BLaER1 treated with 17β-estradiol and CSF1 and Interleukin-3, amounts not matched to agents 10 nM and 100 nM (cell line): ENCODE results near the gene SUN5.
A peak's percentile ranks its signal among the peaks of the same experiment; 100 is the strongest.
"Not testable (repeated sequence)": the region's sequence is repeated elsewhere in the genome, so short reads cannot be mapped to it uniquely, and the experiment has no call there.

Experiments
- H3K27ac ChIP-seq, 11 experiments: shearing (Covaris generic); formaldehyde crosslinking; 2 replicates each; pipeline ENCODE4 v1.8.1; 2022
- H3K27me3 ChIP-seq, 11 experiments: shearing (Covaris generic); formaldehyde crosslinking; 2 replicates each; pipeline ENCODE4 v1.8.1; 2022
- H3K36me3 ChIP-seq, 11 experiments: shearing (Covaris generic); formaldehyde crosslinking; 2 replicates each; pipeline ENCODE4 v1.8.1; 2022
- H3K4me1 ChIP-seq, 10 experiments: shearing (Covaris generic); formaldehyde crosslinking; 2 replicates each; pipeline ENCODE4 v1.8.1; 2022
- H3K4me2 ChIP-seq, 11 experiments: shearing (Covaris generic); formaldehyde crosslinking; 2 replicates each; pipeline ENCODE4 v1.8.1; 2022
- H3K4me3 ChIP-seq, 10 experiments: shearing (Covaris generic); formaldehyde crosslinking; 2 replicates each; pipeline ENCODE4 v1.8.1; 2022
- H3K9ac ChIP-seq, 11 experiments: shearing (Covaris generic); formaldehyde crosslinking; 2 replicates each; pipeline ENCODE4 v1.8.1; 2022
- H3K9me3 ChIP-seq, 11 experiments: shearing (Covaris generic); formaldehyde crosslinking; replicated peaks in 1 of 11; 2 replicates each; pipeline ENCODE4 v1.8.1; 2022
- H4K20me1 ChIP-seq, 11 experiments: shearing (Covaris generic); formaldehyde crosslinking; 2 replicates each; pipeline ENCODE4 v1.8.1; 2022
- Cebpa-rat ChIP-seq, 11 experiments: shearing (Covaris generic); IDR thresholded peaks; 2 replicates each; pipeline ENCODE4 v1.8.1; 2022

The SUN5 gene

GRCh38 chr20:32959351-32960221 lies 44.6 kb downstream of the SUN5 start:
- no peak overlapping the region for H3K27ac ChIP-seq
- H3K4me1 ChIP-seq = peaks cover 0 to 17% (median 9%) of the 10 kb centered on the region in 10 experiments; a peak in 10 of 20 replicates
- H3K4me2 ChIP-seq = no peak overlapping the region
- H4K20me1 ChIP-seq = no peaks in the 10 kb centered on the region
- H3K4me3 ChIP-seq = no peak overlapping the region
- peaks cover 0 to 5% (median 0%) of the 10 kb centered on the region in 11 experiments; a peak in 1 of 22 replicates for H3K36me3 ChIP-seq
- TF ChIP-seq Cebpa-rat (IDR thresholded peaks at IDR 0.05) = no peak
- H3K9ac ChIP-seq = no peak overlapping the region
- H3K9me3 ChIP-seq = peaks cover 37 to 43% (median 39%) of the 10 kb centered on the region in 11 experiments
- H3K27me3 ChIP-seq = no peaks in the 10 kb centered on the region

GRCh38 chr20:32958574-32958973 lies 45.7 kb downstream of the SUN5 start:
- Histone ChIP-seq H3K4me2 (no peak overlapping the region), H3K9ac (no peak overlapping the region), H4K20me1 (no peaks in the 10 kb centered on the region), H3K9me3 (peaks cover 44 to 52% (median 48%) of the 10 kb centered on the region in 11 experiments), H3K36me3 (peaks cover 0 to 5% (median 0%) of the 10 kb centered on the region in 11 experiments; a peak in 1 of 22 replicates), H3K27ac (no peak overlapping the region), H3K4me1 (peaks cover 0 to 9% (median 5%) of the 10 kb centered on the region in 10 experiments; a peak in 8 of 20 replicates), H3K27me3 (no peaks in the 10 kb centered on the region), H3K4me3 (no peak overlapping the region)
- no peak for TF ChIP-seq Cebpa-rat (IDR thresholded peaks at IDR 0.05)

GRCh38 chr20:32957459-32957858 lies 46.8 kb downstream of the SUN5 start:
- Histone ChIP-seq H3K9ac (no peak overlapping the region), H3K27ac (no peak overlapping the region), H4K20me1 (no peaks in the 10 kb centered on the region), H3K27me3 (no peaks in the 10 kb centered on the region), H3K4me3 (no peak overlapping the region), H3K9me3 (peaks cover 44 to 52% (median 48%) of the 10 kb centered on the region in 11 experiments), H3K36me3 (peaks cover 0 to 5% (median 0%) of the 10 kb centered on the region in 11 experiments; a peak in 1 of 22 replicates), H3K4me1 (no peaks in the 10 kb centered on the region), H3K4me2 (no peak overlapping the region)
- no peak for TF ChIP-seq Cebpa-rat (IDR thresholded peaks at IDR 0.05)

GRCh38 chr20:32950539-32950938 lies 53.7 kb downstream of the SUN5 start:
- H3K27ac ChIP-seq, H3K9ac ChIP-seq, H4K20me1 ChIP-seq, H3K36me3 ChIP-seq, H3K4me3 ChIP-seq, H3K27me3 ChIP-seq: not testable (repeated sequence)
- H3K9me3 ChIP-seq = peaks cover 14 to 20% (median 19%) of the 10 kb centered on the region in 11 experiments
- peak overlapping the region in 6 of 11 experiments; percentile 11 to 37 (median 27); a peak in 7 of 22 replicates for H3K4me2 ChIP-seq
- peaks cover 0 to 14% (median 4%) of the 10 kb centered on the region in 10 experiments; a peak in 10 of 20 replicates for H3K4me1 ChIP-seq

- TF ChIP-seq Cebpa-rat (IDR thresholded peaks at IDR 0.05) = no peak
- Histone ChIP-seq H3K36me3 (no peaks in the 10 kb centered on the region), H3K27ac (no peak overlapping the region), H3K9me3 (peaks cover 0 to 9% (median 5%) of the 10 kb centered on the region in 11 experiments; a peak in 7 of 22 replicates), H3K9ac (no peak overlapping the region), H3K4me1 (peaks cover 0 to 14% (median 4%) of the 10 kb centered on the region in 10 experiments; a peak in 10 of 20 replicates), H3K4me3 (no peak overlapping the region), H4K20me1 (no peaks in the 10 kb centered on the region), H3K27me3 (no peaks in the 10 kb centered on the region), H3K4me2 (no peak overlapping the region)
Measured at GRCh38 chr20:32946629-32947028, 57.6 kb downstream of the SUN5 start.

GRCh38 chr20:32945710-32946221 lies 58.5 kb downstream of the SUN5 start:
- Histone ChIP-seq H3K27me3 (no peaks in the 10 kb centered on the region), H3K9ac (no peak overlapping the region), H3K36me3 (no peaks in the 10 kb centered on the region), H3K4me1 (peaks cover 0 to 9% (median 3%) of the 10 kb centered on the region in 10 experiments; a peak in 10 of 20 replicates), H3K4me3 (no peak overlapping the region), H3K9me3 (peaks cover 0 to 16% (median 9%) of the 10 kb centered on the region in 11 experiments; a peak in 16 of 22 replicates), H3K4me2 (no peak overlapping the region), H4K20me1 (no peaks in the 10 kb centered on the region), H3K27ac (no peak overlapping the region)
- no peak for TF ChIP-seq Cebpa-rat (IDR thresholded peaks at IDR 0.05)

- no peak overlapping the region for H3K27ac ChIP-seq
- H3K9me3 ChIP-seq = peaks cover 0 to 19% (median 12%) of the 10 kb centered on the region in 11 experiments; a peak in 16 of 22 replicates
- no peak overlapping the region for H3K9ac ChIP-seq
- no peaks in the 10 kb centered on the region for H3K36me3 ChIP-seq
- H3K4me3 ChIP-seq = no peak overlapping the region
- H3K4me1 ChIP-seq = no peaks in the 10 kb centered on the region
- H3K4me2 ChIP-seq = no peak overlapping the region
- no peaks in the 10 kb centered on the region for H3K27me3 ChIP-seq
- no peaks in the 10 kb centered on the region for H4K20me1 ChIP-seq
- no peak for TF ChIP-seq Cebpa-rat (IDR thresholded peaks at IDR 0.05)
Measured at GRCh38 chr20:32943490-32944052, 60.7 kb downstream of the SUN5 start.

- Histone ChIP-seq H3K4me2 (no peak overlapping the region; a peak in 1 of 22 replicates), H3K27ac (no peak overlapping the region), H3K36me3 (no peaks in the 10 kb centered on the region), H3K27me3 (no peaks in the 10 kb centered on the region), H3K9ac (no peak overlapping the region), H3K4me3 (no peak overlapping the region), H4K20me1 (no peaks in the 10 kb centered on the region), H3K9me3 (peaks cover 10 to 34% (median 20%) of the 10 kb centered on the region in 11 experiments), H3K4me1 (no peaks in the 10 kb centered on the region)
- TF ChIP-seq Cebpa-rat (IDR thresholded peaks at IDR 0.05) = no peak
Measured at GRCh38 chr20:32941155-32941885, 62.9 kb downstream of the SUN5 start.

- no peaks in the 10 kb centered on the region for H3K27me3 ChIP-seq
- no peaks in the 10 kb centered on the region for H3K36me3 ChIP-seq
- peaks cover 19 to 37% (median 29%) of the 10 kb centered on the region in 11 experiments for H3K9me3 ChIP-seq
- H3K27ac ChIP-seq = no peak overlapping the region
- no peak overlapping the region for H3K4me2 ChIP-seq
- no peaks in the 10 kb centered on the region for H3K4me1 ChIP-seq
- H4K20me1 ChIP-seq = no peaks in the 10 kb centered on the region
- TF ChIP-seq Cebpa-rat (IDR thresholded peaks at IDR 0.05) = no peak
- no peak overlapping the region for H3K9ac ChIP-seq
- no peak overlapping the region for H3K4me3 ChIP-seq
Measured at GRCh38 chr20:32934580-32934979, 69.7 kb downstream of the SUN5 start.
